Measurements from ENCODE around the gene ATP6V1B1. TPM values are rescaled to one million over a fixed set of nuclear protein-coding genes. Genes with fewer than 3 reads are reported as not detected.

The ATP6V1B1 gene
- polyA plus RNA-seq, 3 donors = not detected

- peaks cover 16% of the 10 kb centered on the region for H3K4me1 Mint-ChIP-seq
- no peak overlapping the region for H3K4me2 ChIP-seq (replicated peaks; ENCODE audit: extremely low read depth, low read length, poor library complexity, severe bottlenecking)
- DNase-seq = no peak
- 100% methylated on average over 2 of the region's 2 CpGs for WGBS (ENCODE audit: insufficient coverage)
- H3K27ac Mint-ChIP-seq = peak overlapping the region in 1 of 7 donors; percentile 52
- peaks cover 0 to 6% of the 10 kb centered on the region in 2 donors for H3K36me3 Mint-ChIP-seq
- no peak overlapping the region for H3K4me3 Mint-ChIP-seq
- no peaks in the 10 kb centered on the region for H4K20me1 ChIP-seq (ENCODE audit: insufficient read depth, low read length)
- peaks cover 18 to 24% of the 10 kb centered on the region in 2 donors for H3K4me1 ChIP-seq (ENCODE audit: control insufficient read depth in 1 of 2, insufficient read depth in 2 of 2, low read length in 2 of 2)
- peaks cover 8 to 27% of the 10 kb centered on the region in 2 donors for H3K27me3 ChIP-seq (ENCODE audit: control insufficient read depth in 2 of 2, insufficient read depth in 2 of 2, low read length in 2 of 2)
- no peaks in the 10 kb centered on the region for H3K79me2 ChIP-seq (ENCODE audit: insufficient read depth, low read length)
- no peak overlapping the region for H3K27ac ChIP-seq (ENCODE audit: low read depth in 1 of 2, low read length in 2 of 2)
- H2AFZ ChIP-seq (ENCODE audit: insufficient read depth, low read depth, low read length, poor library complexity, severe bottlenecking) = no peak overlapping the region
- intact Hi-C loops (cut with micrococcal nuclease) = no loop called here
- H3K27me3 Mint-ChIP-seq (ENCODE audit: low read depth in 3 of 3) = peaks cover 13 to 52% (median 29%) of the 10 kb centered on the region in 3 donors
- TF ChIP-seq CTCF (IDR thresholded peaks at IDR 0.05) = no peak
- no peaks in the 10 kb centered on the region for H3K9me3 ChIP-seq (replicated peaks in 1 of 2; ENCODE audit: control insufficient read depth in 1 of 2, insufficient read depth in 1 of 2, low read length in 2 of 2)
- peaks cover 0 to 3% (median 0%) of the 10 kb centered on the region in 7 donors for H3K9me3 Mint-ChIP-seq
- H3K9ac ChIP-seq (ENCODE audit: insufficient read depth, low read length, poor library complexity, severe bottlenecking) = no peak overlapping the region
- no peak overlapping the region for H3K4me3 ChIP-seq (replicated peaks in 1 of 3; ENCODE audit: low read depth in 2 of 3, low read length in 3 of 3)
- no peaks in the 10 kb centered on the region for H3K36me3 ChIP-seq (replicated peaks in 1 of 2; ENCODE audit: control insufficient read depth in 1 of 2, insufficient read depth in 2 of 2, low read length in 2 of 2)
Observed at GRCh38 chr2:70975237-70975636, 39.5 kb downstream of the ATP6V1B1 start.

DNA sequence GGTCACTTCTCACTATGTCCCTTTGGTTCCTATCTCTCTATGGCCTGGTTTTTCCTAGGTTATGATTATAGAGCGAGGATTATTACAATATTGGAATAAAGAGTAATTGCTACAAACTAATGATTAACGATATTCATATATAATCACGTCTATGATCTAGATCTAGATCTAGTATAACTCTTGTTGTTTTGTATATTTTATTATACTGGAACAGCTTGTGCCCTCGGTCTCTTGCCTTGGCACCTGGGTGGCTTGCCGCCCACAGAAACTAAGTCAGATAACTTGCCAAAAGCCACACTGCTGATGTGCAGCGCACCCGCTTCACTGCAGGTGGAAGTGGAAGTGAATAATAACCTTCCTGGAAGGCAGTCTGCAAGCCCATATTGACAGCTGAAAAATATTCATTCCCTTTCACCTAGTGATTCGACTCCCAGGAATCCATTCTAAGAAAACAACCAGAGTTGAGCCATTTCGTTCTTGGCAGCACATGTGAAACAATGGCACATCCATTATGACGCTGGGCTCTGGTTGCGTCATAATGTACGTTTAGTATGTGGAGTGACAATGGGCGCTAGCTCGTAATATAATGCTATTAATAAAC, 42.0 kb downstream of the ATP6V1B1 start:
- H3K4me1 ChIP-seq (ENCODE audit: control insufficient read depth in 1 of 2, insufficient read depth in 2 of 2, low read length in 2 of 2) = peaks cover 18 to 24% of the 10 kb centered on the region in 2 donors
- no peaks in the 10 kb centered on the region for H3K9me3 ChIP-seq (replicated peaks in 1 of 2; ENCODE audit: control insufficient read depth in 1 of 2, insufficient read depth in 1 of 2, low read length in 2 of 2)
- peaks cover 2 to 18% of the 10 kb centered on the region in 2 donors for H3K27me3 ChIP-seq (ENCODE audit: control insufficient read depth in 2 of 2, insufficient read depth in 2 of 2, low read length in 2 of 2)
- peak overlapping the region; percentile 70 to 88 for H3K27ac ChIP-seq (ENCODE audit: low read depth in 1 of 2, low read length in 2 of 2)
- Mint-ChIP-seq H3K9me3 (no peaks in the 10 kb centered on the region), H3K4me3 (peak overlapping the region; percentile 86 to 94), H3K36me3 (peaks cover 4 to 13% of the 10 kb centered on the region in 2 donors), H3K27me3 (ENCODE audit: low read depth in 3 of 3) (peaks cover 13 to 36% (median 17%) of the 10 kb centered on the region in 3 donors), H3K4me1 (peaks cover 16% of the 10 kb centered on the region), H3K27ac (peak overlapping the region; percentile 53 to 93 (median 90))
- intact Hi-C loops (cut with micrococcal nuclease) = no loop called here
- H3K4me3 ChIP-seq (replicated peaks in 1 of 3; ENCODE audit: low read depth in 2 of 3, low read length in 3 of 3) = peak overlapping the region; percentile 82 to 99 (median 87)
- H4K20me1 ChIP-seq (ENCODE audit: insufficient read depth, low read length) = no peaks in the 10 kb centered on the region
- H3K9ac ChIP-seq (ENCODE audit: insufficient read depth, low read length, poor library complexity, severe bottlenecking) = peak overlapping the region; percentile 69
- H3K79me2 ChIP-seq (ENCODE audit: insufficient read depth, low read length) = no peaks in the 10 kb centered on the region
- peak; percentile 71 to 81 (median 72) for DNase-seq
- peak; percentile 55 for TF ChIP-seq CTCF (IDR thresholded peaks at IDR 0.05)
- peak overlapping the region; percentile 89 for H2AFZ ChIP-seq (ENCODE audit: insufficient read depth, low read depth, low read length, poor library complexity, severe bottlenecking)
- peak overlapping the region; percentile 80 for H3K4me2 ChIP-seq (replicated peaks; ENCODE audit: extremely low read depth, low read length, poor library complexity, severe bottlenecking)
- H3K36me3 ChIP-seq (replicated peaks in 1 of 2; ENCODE audit: control insufficient read depth in 1 of 2, insufficient read depth in 2 of 2, low read length in 2 of 2) = no peaks in the 10 kb centered on the region
- 40% methylated on average over 1 of the region's 14 CpGs for WGBS (ENCODE audit: insufficient coverage)
